HEK293 (cell line): Measurements from ENCODE around the gene RAB1B.

ENCODE experiments used
- BCL11A ChIP-seq: fragments of 450-650 bp; formaldehyde crosslinking; IDR thresholded peaks from 2 replicates; pipeline ENCODE4 v1.5.1; 2016; ENCODE audit warnings: low read depth, missing biosample characterization, missing genetic modification characterization
- MEIS1 ChIP-seq: sonication (generic); formaldehyde crosslinking; IDR thresholded peaks from 2 replicates; pipeline ENCODE4 v1.8.1; 2022; ENCODE audit warnings: missing genetic modification reagents, mild to moderate bottlenecking, borderline replicate concordance
- SP2 ChIP-seq: fragments of 450-650 bp; formaldehyde crosslinking; IDR thresholded peaks from 2 replicates; pipeline ENCODE4 v1.5.1; 2016; ENCODE audit warnings: missing biosample characterization, missing genetic modification characterization
- SP7 ChIP-seq: fragments of 450-650 bp; formaldehyde crosslinking; IDR thresholded peaks from 2 replicates; pipeline ENCODE4 v1.5.1; 2016; ENCODE audit warnings: missing biosample characterization, missing genetic modification characterization
- ZBTB10 ChIP-seq: fragments of 450-650 bp; formaldehyde crosslinking; IDR thresholded peaks from 2 replicates; pipeline ENCODE4 v1.5.1; 2016; ENCODE audit warnings: missing biosample characterization, missing genetic modification characterization
- ZBTB21 ChIP-seq: fragments of 450-650 bp; formaldehyde crosslinking; IDR thresholded peaks from 2 replicates; pipeline ENCODE4 v1.5.1; 2017; ENCODE audit warnings: missing biosample characterization, missing genetic modification characterization
- ZBTB44 ChIP-seq: fragments of 450-650 bp; IDR thresholded peaks from 2 replicates; pipeline ENCODE4 v1.5.1; 2018; ENCODE audit warnings: missing biosample characterization, mild to moderate bottlenecking, missing genetic modification characterization
- ZNF121 ChIP-seq: fragments of 450-650 bp; formaldehyde crosslinking; IDR thresholded peaks from 2 replicates; pipeline ENCODE4 v1.5.1; 2016; ENCODE audit warnings: missing biosample characterization, missing genetic modification characterization
- ZNF140 ChIP-seq: fragments of 450-650 bp; formaldehyde crosslinking; IDR thresholded peaks from 2 replicates; pipeline ENCODE4 v1.5.1; 2016; ENCODE audit warnings: missing biosample characterization, missing genetic modification characterization
- ZNF157 ChIP-seq: fragments of 450-650 bp; formaldehyde crosslinking; IDR thresholded peaks from 2 replicates; pipeline ENCODE4 v1.5.1; 2016; ENCODE audit warnings: missing biosample characterization, missing genetic modification characterization
- ZNF169 ChIP-seq: fragments of 450-650 bp; formaldehyde crosslinking; IDR thresholded peaks from 2 replicates; pipeline ENCODE4 v1.5.1; 2016; ENCODE audit warnings: missing biosample characterization, missing genetic modification characterization
- ZNF24 ChIP-seq: fragments of 450-650 bp; formaldehyde crosslinking; IDR thresholded peaks from 2 replicates; pipeline ENCODE4 v1.5.1; 2016; ENCODE audit warnings: missing biosample characterization, missing genetic modification characterization
- ZNF292 ChIP-seq: fragments of 450-650 bp; formaldehyde crosslinking; IDR thresholded peaks from 2 replicates; pipeline ENCODE4 v1.5.1; 2016; ENCODE audit warnings: low read depth, missing biosample characterization, missing genetic modification characterization, borderline replicate concordance
- ZNF335 ChIP-seq: fragments of 450-650 bp; formaldehyde crosslinking; conservative IDR thresholded peaks from 2 replicates; pipeline ENCODE4 v1.5.1; 2016; ENCODE audit warnings: missing biosample characterization, missing genetic modification characterization
- ZNF521 ChIP-seq: fragments of 450-650 bp; formaldehyde crosslinking; IDR thresholded peaks from 2 replicates; pipeline ENCODE4 v1.5.1; 2017; ENCODE audit warnings: missing biosample characterization, mild to moderate bottlenecking, missing genetic modification characterization
- ZNF530 ChIP-seq: fragments of 450-650 bp; formaldehyde crosslinking; IDR thresholded peaks from 2 replicates; pipeline ENCODE4 v1.5.1; 2016; ENCODE audit warnings: low read depth, missing biosample characterization, missing genetic modification characterization
- ZNF561 ChIP-seq: fragments of 450-650 bp; IDR thresholded peaks from 2 replicates; pipeline ENCODE4 v1.5.1; 2018; ENCODE audit warnings: missing biosample characterization, missing genetic modification characterization, borderline replicate concordance
- ZNF571 ChIP-seq: fragments of 450-650 bp; formaldehyde crosslinking; IDR thresholded peaks from 2 replicates; pipeline ENCODE4 v1.5.0; 2017; ENCODE audit warnings: missing biosample characterization, missing genetic modification characterization
- ZNF670 ChIP-seq: fragments of 450-650 bp; formaldehyde crosslinking; IDR thresholded peaks from 2 replicates; pipeline ENCODE4 v1.5.1; 2016; ENCODE audit warnings: missing biosample characterization, missing genetic modification characterization, low read depth
- ZNF677 ChIP-seq: fragments of 450-650 bp; IDR thresholded peaks from 2 replicates; pipeline ENCODE4 v1.5.0; 2018; ENCODE audit warnings: missing biosample characterization, mild to moderate bottlenecking, missing genetic modification characterization, moderate library complexity
- ZNF701 ChIP-seq: fragments of 450-650 bp; formaldehyde crosslinking; IDR thresholded peaks from 2 replicates; pipeline ENCODE4 v1.5.1; 2016; ENCODE audit warnings: missing biosample characterization, missing genetic modification characterization
- ZNF843 ChIP-seq: fragments of 450-650 bp; formaldehyde crosslinking; IDR thresholded peaks from 2 replicates; pipeline ENCODE4 v1.5.1; 2016; ENCODE audit warnings: missing biosample characterization, missing genetic modification characterization
- ZSCAN18 ChIP-seq: fragments of 450-650 bp; formaldehyde crosslinking; IDR thresholded peaks from 2 replicates; pipeline ENCODE4 v1.5.1; 2016; ENCODE audit warnings: missing biosample characterization, missing genetic modification characterization
- ZSCAN30 ChIP-seq: fragments of 450-650 bp; IDR thresholded peaks from 2 replicates; pipeline ENCODE4 v1.5.1; 2018; ENCODE audit warnings: missing biosample characterization, mild to moderate bottlenecking, missing genetic modification characterization, moderate library complexity
- TF ChIP-seq, protein P1 (sequence below): fragments of 450-650 bp; formaldehyde crosslinking; IDR thresholded peaks from 2 replicates; pipeline ENCODE4 v1.5.1; 2016; ENCODE audit warnings: missing biosample characterization, missing genetic modification characterization
- TF ChIP-seq, protein P2 (sequence below): fragments of 450-650 bp; formaldehyde crosslinking; IDR thresholded peaks from 2 replicates; pipeline ENCODE4 v1.5.1; 2017; ENCODE audit warnings: missing biosample characterization, missing genetic modification characterization
- TF ChIP-seq, protein P3 (sequence below): fragments of 450-650 bp; formaldehyde crosslinking; IDR thresholded peaks from 2 replicates; pipeline ENCODE4 v1.5.1; 2016; ENCODE audit warnings: missing biosample characterization, missing genetic modification characterization
- TF ChIP-seq, protein P4 (sequence below): fragments of 450-650 bp; formaldehyde crosslinking; IDR thresholded peaks from 2 replicates; pipeline ENCODE4 v1.5.1; 2016; ENCODE audit warnings: missing biosample characterization, missing genetic modification characterization

The RAB1B gene

GRCh38 chr11:66268952-66269905 is 790 bp downstream of the RAB1B start (continued):
- TF ChIP-seq ZBTB10 (tag by site-specific recombination) (0 out of 2 replicates have a peak, but pooled peaks have one; percentile 8), ZNF335 (peak; percentile 96), ZNF670 (tag by site-specific recombination) (no peak), ZNF561 (tag by site-specific recombination) (no peak), ZNF169 (no peak), MEIS1 (CRISPR knock-in tag) (no peak), SP7 (tag by site-specific recombination) (peak; percentile 12; the same call in 1 of the 2 replicates), ZBTB21 (tag by site-specific recombination) (no peak), SP2 (tag by site-specific recombination) (peak; percentile 72), ZNF571 (tag by site-specific recombination) (no peak), ZSCAN30 (no peak), ZNF701 (tag by site-specific recombination) (no peak), ZNF292 (tag by site-specific recombination) (no peak), ZSCAN18 (tag by site-specific recombination) (no peak), ZNF530 (tag by site-specific recombination) (no peak), ZNF121 (tag by site-specific recombination) (no peak), ZNF677 (tag by site-specific recombination) (no peak), ZNF140 (no peak), ZBTB44 (no peak), ZNF157 (tag by site-specific recombination) (no peak), BCL11A (tag by site-specific recombination) (no peak), ZNF521 (tag by site-specific recombination) (no peak), ZNF843 (tag by site-specific recombination) (no peak), ZNF24 (tag by site-specific recombination) (no peak)
- TF ChIP-seq, protein P1, sequence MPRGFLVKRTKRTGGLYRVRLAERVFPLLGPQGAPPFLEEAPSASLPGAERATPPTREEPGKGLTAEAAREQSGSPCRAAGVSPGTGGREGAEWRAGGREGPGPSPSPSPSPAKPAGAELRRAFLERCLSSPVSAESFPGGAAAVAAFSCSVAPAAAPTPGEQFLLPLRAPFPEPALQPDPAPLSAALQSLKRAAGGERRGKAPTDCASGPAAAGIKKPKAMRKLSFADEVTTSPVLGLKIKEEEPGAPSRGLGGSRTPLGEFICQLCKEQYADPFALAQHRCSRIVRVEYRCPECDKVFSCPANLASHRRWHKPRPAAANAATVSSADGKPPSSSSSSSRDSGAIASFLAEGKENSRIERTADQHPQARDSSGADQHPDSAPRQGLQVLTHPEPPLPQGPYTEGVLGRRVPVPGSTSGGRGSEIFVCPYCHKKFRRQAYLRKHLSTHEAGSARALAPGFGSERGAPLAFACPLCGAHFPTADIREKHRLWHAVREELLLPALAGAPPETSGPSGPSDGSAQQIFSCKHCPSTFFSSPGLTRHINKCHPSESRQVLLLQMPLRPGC (tag by site-specific recombination): no peak
- TF ChIP-seq, protein P2, sequence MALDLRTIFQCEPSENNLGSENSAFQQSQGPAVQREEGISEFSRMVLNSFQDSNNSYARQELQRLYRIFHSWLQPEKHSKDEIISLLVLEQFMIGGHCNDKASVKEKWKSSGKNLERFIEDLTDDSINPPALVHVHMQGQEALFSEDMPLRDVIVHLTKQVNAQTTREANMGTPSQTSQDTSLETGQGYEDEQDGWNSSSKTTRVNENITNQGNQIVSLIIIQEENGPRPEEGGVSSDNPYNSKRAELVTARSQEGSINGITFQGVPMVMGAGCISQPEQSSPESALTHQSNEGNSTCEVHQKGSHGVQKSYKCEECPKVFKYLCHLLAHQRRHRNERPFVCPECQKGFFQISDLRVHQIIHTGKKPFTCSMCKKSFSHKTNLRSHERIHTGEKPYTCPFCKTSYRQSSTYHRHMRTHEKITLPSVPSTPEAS (tag by site-specific recombination): no peak
- TF ChIP-seq, protein P3, sequence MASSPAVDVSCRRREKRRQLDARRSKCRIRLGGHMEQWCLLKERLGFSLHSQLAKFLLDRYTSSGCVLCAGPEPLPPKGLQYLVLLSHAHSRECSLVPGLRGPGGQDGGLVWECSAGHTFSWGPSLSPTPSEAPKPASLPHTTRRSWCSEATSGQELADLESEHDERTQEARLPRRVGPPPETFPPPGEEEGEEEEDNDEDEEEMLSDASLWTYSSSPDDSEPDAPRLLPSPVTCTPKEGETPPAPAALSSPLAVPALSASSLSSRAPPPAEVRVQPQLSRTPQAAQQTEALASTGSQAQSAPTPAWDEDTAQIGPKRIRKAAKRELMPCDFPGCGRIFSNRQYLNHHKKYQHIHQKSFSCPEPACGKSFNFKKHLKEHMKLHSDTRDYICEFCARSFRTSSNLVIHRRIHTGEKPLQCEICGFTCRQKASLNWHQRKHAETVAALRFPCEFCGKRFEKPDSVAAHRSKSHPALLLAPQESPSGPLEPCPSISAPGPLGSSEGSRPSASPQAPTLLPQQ (tag by site-specific recombination): no peak
- TF ChIP-seq, protein P4, sequence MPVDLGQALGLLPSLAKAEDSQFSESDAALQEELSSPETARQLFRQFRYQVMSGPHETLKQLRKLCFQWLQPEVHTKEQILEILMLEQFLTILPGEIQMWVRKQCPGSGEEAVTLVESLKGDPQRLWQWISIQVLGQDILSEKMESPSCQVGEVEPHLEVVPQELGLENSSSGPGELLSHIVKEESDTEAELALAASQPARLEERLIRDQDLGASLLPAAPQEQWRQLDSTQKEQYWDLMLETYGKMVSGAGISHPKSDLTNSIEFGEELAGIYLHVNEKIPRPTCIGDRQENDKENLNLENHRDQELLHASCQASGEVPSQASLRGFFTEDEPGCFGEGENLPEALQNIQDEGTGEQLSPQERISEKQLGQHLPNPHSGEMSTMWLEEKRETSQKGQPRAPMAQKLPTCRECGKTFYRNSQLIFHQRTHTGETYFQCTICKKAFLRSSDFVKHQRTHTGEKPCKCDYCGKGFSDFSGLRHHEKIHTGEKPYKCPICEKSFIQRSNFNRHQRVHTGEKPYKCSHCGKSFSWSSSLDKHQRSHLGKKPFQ (tag by site-specific recombination): no peak
